K562 (cell line): ENCODE measurements around the gene C10orf53. TPM values are rescaled to one million over a fixed set of nuclear protein-coding genes. Genes with fewer than 3 reads are reported as not detected.

ENCODE experiments used
- HDAC2 ChIP-seq: fragments of 450-650 bp; IDR thresholded peaks from 2 replicates; pipeline ENCODE4 v1.6.1; 2016; ENCODE audit warnings: mild to moderate bottlenecking
- IRF1 ChIP-seq: sonication (generic); formaldehyde crosslinking; IDR thresholded peaks from 2 replicates; pipeline ENCODE4 v1.8.0; 2022; ENCODE audit warnings: missing genetic modification reagents, mild to moderate bottlenecking, borderline replicate concordance
- NCOA4 ChIP-seq: fragments of 450-650 bp; IDR thresholded peaks from 2 replicates; pipeline ENCODE4 v1.6.1; 2018; ENCODE audit warnings: mild to moderate bottlenecking; ENCODE audit not compliant: partially characterized antibody
- RBM34 ChIP-seq: fragments of 200-400 bp; formaldehyde crosslinking; IDR thresholded peaks from 2 replicates; pipeline ENCODE4 v1.6.1; 2018; ENCODE audit warnings: low read length, borderline replicate concordance; ENCODE audit not compliant: insufficient read depth
- TEAD1 ChIP-seq, 2 experiments: fragments of 450-650 bp in 1 of 2; sonication (generic) in 1 of 2; formaldehyde crosslinking; IDR thresholded peaks; 2 replicates each; pipeline versions ENCODE4 v1.4.0 to v1.8.0; 2020 to 2022; ENCODE audit warnings: mild to moderate bottlenecking in 2 of 2, missing genetic modification reagents in 1 of 2
- YY1 ChIP-seq, 3 experiments: IDR thresholded peaks; 2 replicates each; pipeline ENCODE4 v1.6.1; 2011; ENCODE audit warnings: low read length in 2 of 3, mild to moderate bottlenecking in 2 of 3, moderate library complexity in 2 of 3, borderline replicate concordance in 1 of 3, control low read depth in 1 of 3, low read depth in 1 of 3; ENCODE audit not compliant: insufficient read depth in 3 of 3, insufficient replicate concordance in 2 of 3, control insufficient read depth in 1 of 3, insufficient read length in 1 of 3; ENCODE audit errors: extremely low read depth in 1 of 3
- ZBTB49 ChIP-seq: sonication (generic); formaldehyde crosslinking; IDR thresholded peaks from 2 replicates; pipeline ENCODE4 v1.8.0; 2022; ENCODE audit warnings: missing genetic modification reagents, mild to moderate bottlenecking, borderline replicate concordance
- ZNF12 ChIP-seq: sonication (generic); formaldehyde crosslinking; IDR thresholded peaks from 2 replicates; pipeline ENCODE4 v1.4.0; 2020; ENCODE audit warnings: mild to moderate bottlenecking, missing genetic modification reagents
- polyA plus RNA-seq, 8 experiments: library from polyadenylated mRNA; depleted of rRNA in 4 of 8; stranded (reverse) in 5 of 8; unstranded in 3 of 8; fragments of >200 nt; fragmentation: Nextera tagmentation in 2 of 8; fragmentation: Illumina TruSeq in 1 of 8; extraction: Ambion mirVana in 2 of 8; extraction: Trizol in 1 of 8; gene quantifications; 2 replicates each; pipeline versions ENCODE4 v1.2.1 to v1.2.3, GENCODE V29; 2011 to 2014; ENCODE audit warnings: inconsistent platforms in 1 of 8, missing spikeins in 1 of 8
- total RNA-seq, 7 experiments: library from RNA; depleted of rRNA in 6 of 7; stranded (reverse); fragments of >200 nt in 6 of 7; fragmentation: Illumina TruSeq in 2 of 7; extraction: Trizol in 2 of 7; gene quantifications; 2 replicates each; pipeline versions ENCODE4 v1.2.1 to v1.2.3, GENCODE V29; 2011 to 2021; ENCODE audit warnings: low replicate concordance in 1 of 7
- TF ChIP-seq, protein P1 (sequence below), 2 experiments: fragments of 450-650 bp in 1 of 2; sonication (generic) in 1 of 2; formaldehyde crosslinking; conservative IDR thresholded peaks; 2 replicates each; pipeline versions ENCODE4 v1.4.0 to v1.8.1; 2020 to 2022; ENCODE audit warnings: mild to moderate bottlenecking in 1 of 2, missing genetic modification reagents in 1 of 2

Gene C10orf53
- total and polyA plus RNA-seq, 9 of the 15 experiments (the other 6 are each of a cell fraction or from before 2014, with no cell fraction given): not detected

DNA sequence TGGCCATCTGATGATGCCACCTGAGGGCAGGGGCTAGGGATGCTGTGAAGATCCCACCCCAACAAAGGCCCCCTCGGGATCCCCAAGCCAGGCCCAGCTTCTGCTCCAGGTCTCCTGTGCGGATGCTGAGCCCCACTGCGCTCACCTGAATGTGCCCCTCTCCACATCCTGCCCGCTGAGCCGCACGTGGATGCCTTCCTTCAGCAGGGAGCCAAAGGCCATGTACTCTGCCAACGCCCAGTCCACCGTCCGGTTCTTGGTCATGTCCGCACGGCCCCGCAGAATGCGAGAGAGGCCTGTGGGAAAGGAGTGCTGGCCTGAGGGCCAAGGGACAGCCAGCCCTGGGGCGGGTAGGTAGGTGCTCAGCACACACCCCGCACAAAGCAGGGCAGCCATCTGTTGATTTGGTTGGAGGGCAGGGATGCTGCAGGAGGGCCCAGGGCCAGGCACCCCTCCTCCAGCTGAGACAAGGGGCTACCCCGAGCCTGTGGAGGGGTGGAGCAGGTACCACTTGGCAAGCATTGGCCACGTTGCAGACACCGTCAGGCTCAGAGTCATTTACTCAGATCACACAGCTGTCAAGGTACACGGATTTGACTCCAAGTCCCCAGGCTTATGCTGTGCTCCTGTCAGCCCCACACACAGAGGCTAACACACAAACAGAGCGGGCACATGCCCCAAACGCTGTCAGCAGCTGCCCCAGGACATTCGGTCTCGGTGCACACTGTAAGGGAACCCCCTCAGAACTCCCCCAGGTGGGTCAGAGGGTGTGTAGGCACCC, 63.4 kb downstream of the C10orf53 start (continued):
- TF ChIP-seq, protein P1, sequence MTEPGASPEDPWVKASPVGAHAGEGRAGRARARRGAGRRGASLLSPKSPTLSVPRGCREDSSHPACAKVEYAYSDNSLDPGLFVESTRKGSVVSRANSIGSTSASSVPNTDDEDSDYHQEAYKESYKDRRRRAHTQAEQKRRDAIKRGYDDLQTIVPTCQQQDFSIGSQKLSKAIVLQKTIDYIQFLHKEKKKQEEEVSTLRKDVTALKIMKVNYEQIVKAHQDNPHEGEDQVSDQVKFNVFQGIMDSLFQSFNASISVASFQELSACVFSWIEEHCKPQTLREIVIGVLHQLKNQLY (CRISPR knock-in tag; conservative IDR thresholded peaks at IDR 0.05): no peak
- TF ChIP-seq NCOA4 (no peak), TEAD1 (CRISPR knock-in tag; IDR thresholded peaks at IDR 0.05) (no peak), ZBTB49 (CRISPR knock-in tag) (no peak), YY1 (IDR thresholded peaks at IDR 0.05; ENCODE audit: borderline replicate concordance in 1 of 3, control insufficient read depth in 1 of 3, extremely low read depth in 1 of 3, insufficient read depth in 3 of 3, insufficient read length in 1 of 3, insufficient replicate concordance in 2 of 3, low read depth in 1 of 3, low read length in 2 of 3) (no peak), IRF1 (CRISPR knock-in tag) (no peak), ZNF12 (CRISPR knock-in tag) (no peak), HDAC2 (no peak), RBM34 (no peak)
